HFFc6 (cell line): ENCODE results near the gene UST. TPM values are rescaled to one million over a fixed set of nuclear protein-coding genes. Genes with fewer than 3 reads are reported as not detected.
A peak's percentile ranks its signal among the peaks of the same experiment; 100 is the strongest.

Experiments
- DNase-seq: peaks from one replicate; pipeline ENCODE4 v3.0.0-alpha.2; 2018
- H3K27ac Mint-ChIP-seq: 2 replicates; pipeline ENCODE4 v1.8.0; 2020; ENCODE audit warnings: mild to moderate bottlenecking, mixed read lengths
- H3K27me3 Mint-ChIP-seq: 2 replicates; pipeline ENCODE4 v1.8.0; 2021; ENCODE audit warnings: mild to moderate bottlenecking, moderate library complexity, mixed read lengths; ENCODE audit not compliant: insufficient read depth
- H3K36me3 Mint-ChIP-seq: 2 replicates; pipeline ENCODE4 v1.8.0; 2021; ENCODE audit warnings: low read depth, mixed read lengths
- H3K4me1 Mint-ChIP-seq: 2 replicates; pipeline ENCODE4 v1.8.0; 2020; ENCODE audit warnings: low read depth, mixed read lengths
- H3K4me3 Mint-ChIP-seq: 2 replicates; pipeline ENCODE4 v1.8.0; 2020; ENCODE audit warnings: mild to moderate bottlenecking, moderate library complexity, mixed read lengths
- H3K9me3 Mint-ChIP-seq: 2 replicates; pipeline ENCODE4 v1.8.0; 2020; ENCODE audit warnings: mild to moderate bottlenecking, mixed read lengths
- CTCF ChIP-seq: fragments of 200-600 bp; sonication (generic); IDR thresholded peaks from 2 replicates; pipeline ENCODE4 v1.5.0; 2021; ENCODE audit warnings: antibody characterized with exemption, mild to moderate bottlenecking
- total RNA-seq, 6 experiments: library from RNA; stranded (reverse); fragmentation: NEBNext Ultra II Directional; extraction: Animal tissue kit (Norgen Biotek cat#: 25700); gene quantifications; 2 replicates in 1 of 6; 3 replicates in 5 of 6; pipeline ENCODE4 v1.2.3, GENCODE V29; 2021

The UST gene
- total RNA-seq, 6 experiments from 2014 or later: 12.9 to 17.3 (median 16.7) TPM

GRCh38 chr6:148720406-148720805, 26.4 kb upstream of the UST start:
- Mint-ChIP-seq H3K36me3 (peaks cover 7% of the 10 kb centered on the region), H3K27me3 (no peaks in the 10 kb centered on the region), H3K27ac (peak overlapping the region; percentile 64), H3K9me3 (peaks cover 9% of the 10 kb centered on the region), H3K4me3 (peak overlapping the region; percentile 54), H3K4me1 (peaks cover 63% of the 10 kb centered on the region)
- DNase-seq: peak; percentile 43
- TF ChIP-seq CTCF: no peak

GRCh38 chr6:148720897-148721296, 25.9 kb upstream of the UST start:
- peaks cover 63% of the 10 kb centered on the region for H3K4me1 Mint-ChIP-seq
- H3K27me3 Mint-ChIP-seq: no peaks in the 10 kb centered on the region
- H3K9me3 Mint-ChIP-seq: peaks cover 12% of the 10 kb centered on the region
- peaks cover 10% of the 10 kb centered on the region for H3K36me3 Mint-ChIP-seq
- H3K27ac Mint-ChIP-seq: peak overlapping the region; percentile 64
- H3K4me3 Mint-ChIP-seq: peak overlapping the region; percentile 54
- TF ChIP-seq CTCF: no peak
- DNase-seq: no peak

GRCh38 chr6:148723484-148723883, 23.3 kb upstream of the UST start:
- Mint-ChIP-seq H3K36me3 (peaks cover 24% of the 10 kb centered on the region), H3K27ac (peak overlapping the region; percentile 90), H3K4me3 (peak overlapping the region; percentile 60), H3K4me1 (peaks cover 57% of the 10 kb centered on the region), H3K9me3 (peaks cover 22% of the 10 kb centered on the region), H3K27me3 (no peaks in the 10 kb centered on the region)
- no peak for TF ChIP-seq CTCF
- DNase-seq: peak; percentile 98

GRCh38 chr6:148724428-148724827, 22.4 kb upstream of the UST start:
- peak overlapping the region; percentile 14; the same call in 1 of the 2 replicates for H3K4me3 Mint-ChIP-seq
- H3K9me3 Mint-ChIP-seq: peaks cover 22% of the 10 kb centered on the region
- peaks cover 24% of the 10 kb centered on the region for H3K36me3 Mint-ChIP-seq
- peaks cover 50% of the 10 kb centered on the region for H3K4me1 Mint-ChIP-seq
- no peak for TF ChIP-seq CTCF
- no peak for DNase-seq
- peak overlapping the region; percentile 90 for H3K27ac Mint-ChIP-seq
- H3K27me3 Mint-ChIP-seq: no peaks in the 10 kb centered on the region

GRCh38 chr6:148727104-148727503, 19.7 kb upstream of the UST start:
- no peak for DNase-seq
- Mint-ChIP-seq H3K4me1 (peaks cover 24% of the 10 kb centered on the region), H3K27ac (no peak overlapping the region), H3K27me3 (no peaks in the 10 kb centered on the region), H3K4me3 (no peak overlapping the region), H3K9me3 (peaks cover 22% of the 10 kb centered on the region), H3K36me3 (peaks cover 24% of the 10 kb centered on the region)
- TF ChIP-seq CTCF: no peak

GRCh38 chr6:148735989-148736388, 10.8 kb upstream of the UST start:
- Mint-ChIP-seq H3K4me1 (peaks cover 4% of the 10 kb centered on the region; the same call in 1 of the 2 replicates), H3K27ac (no peak overlapping the region), H3K9me3 (no peaks in the 10 kb centered on the region), H3K27me3 (no peaks in the 10 kb centered on the region; the same call in 1 of the 2 replicates), H3K36me3 (no peaks in the 10 kb centered on the region), H3K4me3 (no peak overlapping the region)
- TF ChIP-seq CTCF: no peak
- DNase-seq: no peak
